ENCODE results near the gene SLC35A3. TPM values are rescaled to one million over a fixed set of nuclear protein-coding genes. Genes with fewer than 3 reads are reported as not detected.
"Not testable (repeated sequence)": the region's sequence is repeated elsewhere in the genome, so short reads cannot be mapped to it uniquely, and the experiment has no call there.

SLC35A3 gene
- total and polyA plus RNA-seq, 11 donors, result 4.4 to 10.9 (median 6.9) TPM

GRCh38 chr1:99965646-99966375 lies 4.0 kb upstream of the SLC35A3 start:
- no peaks in the 10 kb centered on the region for H3K9me3 ChIP-seq
- no peaks in the 10 kb centered on the region for H3K27me3 ChIP-seq
- TF ChIP-seq CTCF (IDR thresholded peaks at IDR 0.05), result no peak
- no peak for TF ChIP-seq POLR2A (IDR thresholded peaks at IDR 0.05)
- H3K27ac ChIP-seq, result no peak overlapping the region
- H3K4me1 ChIP-seq, result peaks cover 0 to 18% (median 9%) of the 10 kb centered on the region in 12 donors
- intact Hi-C loops (cut with DNase I), result loop anchor here in 1 of 10 donors (10.0 kb wide), 1 partner anchor 169 kb away; the partner anchor contains the start of genes SASS6 and TRMT13
- no peak for DNase-seq
- no peaks in the 10 kb centered on the region for H3K36me3 ChIP-seq
- no peak overlapping the region for H3K4me3 ChIP-seq
- 82 to 90% (median 85%) methylated on average over 2 of the region's 2 CpGs for WGBS, 4 donors
- ATAC-seq, result no peak

GRCh38 chr1:99968214-99968613 lies 1.6 kb upstream of the SLC35A3 start:
- Histone ChIP-seq H3K9me3 (no peaks in the 10 kb centered on the region), H3K4me3 (no peak overlapping the region), H3K4me1 (peaks cover 0 to 28% (median 11%) of the 10 kb centered on the region in 12 donors), H3K27ac (no peak overlapping the region), H3K36me3 (no peaks in the 10 kb centered on the region), H3K27me3 (no peaks in the 10 kb centered on the region)
- TF ChIP-seq POLR2A (IDR thresholded peaks at IDR 0.05), result no peak
- TF ChIP-seq CTCF (IDR thresholded peaks at IDR 0.05), result no peak
- DNase-seq (no peak), ATAC-seq (no peak)
- 90 to 96% (median 96%) methylated on average over 4 of the region's 4 CpGs for WGBS, 4 donors
- intact Hi-C loops (cut with DNase I), result loop anchor here in 1 of 10 donors (10.0 kb wide), 1 partner anchor 167 kb away; the partner anchor contains the start of genes SASS6 and TRMT13

GRCh38 chr1:99969260-99969728 lies 502 bp upstream of the SLC35A3 start:
- TF ChIP-seq POLR2A (IDR thresholded peaks at IDR 0.05) (no peak), CTCF (IDR thresholded peaks at IDR 0.05) (no peak)
- peaks cover 0 to 28% (median 11%) of the 10 kb centered on the region in 12 donors for H3K4me1 ChIP-seq
- intact Hi-C loops (cut with DNase I), result loop anchor here in 1 of 10 donors (10.0 kb wide), 1 partner anchor 166 kb away; the partner anchor contains the start of genes SASS6 and TRMT13
- no peak for DNase-seq
- peak in 2 of 4 donors; percentile 6 to 19 for ATAC-seq
- H3K36me3 ChIP-seq, result no peaks in the 10 kb centered on the region
- H3K9me3 ChIP-seq, result no peaks in the 10 kb centered on the region
- no peaks in the 10 kb centered on the region for H3K27me3 ChIP-seq
- 15 to 23% (median 19%) methylated on average over 6 of the region's 6 CpGs for WGBS, 4 donors
- H3K27ac ChIP-seq, result peak overlapping the region in 11 of 12 donors; percentile 57 to 85 (median 73)
- H3K4me3 ChIP-seq, result peak overlapping the region; percentile 49 to 99 (median 93)

- ATAC-seq, result no peak
- H3K27me3 ChIP-seq, result no peaks in the 10 kb centered on the region
- H3K36me3 ChIP-seq, result peaks cover 0 to 15% (median 6%) of the 10 kb centered on the region in 9 donors
- TF ChIP-seq CTCF (IDR thresholded peaks at IDR 0.05) (no peak), POLR2A (IDR thresholded peaks at IDR 0.05) (no peak)
- H3K4me3 ChIP-seq, result peak overlapping the region; percentile 49 to 99 (median 93)
- peak overlapping the region in 5 of 12 donors; percentile 59 to 85 (median 73) for H3K27ac ChIP-seq
- H3K9me3 ChIP-seq, result no peaks in the 10 kb centered on the region
- no peak for DNase-seq
- intact Hi-C loops (cut with DNase I), result loop anchor here in 2 of 10 donors (2.0 to 10.0 kb wide), 2 partner anchors 64 to 164 kb away; partner anchors contain the start of genes SASS6 (in 1 of the 2) and TRMT13 (in 1 of the 2)
- H3K4me1 ChIP-seq, result peaks cover 0 to 28% (median 11%) of the 10 kb centered on the region in 12 donors
- WGBS, 4 donors, result 53 to 55% (median 54%) methylated on average over 7 of the region's 7 CpGs
Observed at GRCh38 chr1:99970713-99971255, 988 bp downstream of the SLC35A3 start.

GRCh38 chr1:99972066-99972465 lies 2.3 kb downstream of the SLC35A3 start:
- not testable (repeated sequence) for ATAC-seq, H3K4me3 ChIP-seq, H3K27ac ChIP-seq, H3K27me3 ChIP-seq, DNase-seq, H3K9me3 ChIP-seq
- Histone ChIP-seq H3K36me3 (peaks cover 0 to 24% (median 14%) of the 10 kb centered on the region in 9 donors), H3K4me1 (peaks cover 0 to 28% (median 11%) of the 10 kb centered on the region in 12 donors)
- 93 to 96% (median 93%) methylated on average over 7 of the region's 7 CpGs for WGBS, 4 donors
- intact Hi-C loops (cut with DNase I), result loop anchor here in 1 of 10 donors (10.0 kb wide), 1 partner anchor 163 kb away; the partner anchor contains the start of genes SASS6 and TRMT13
